Activated CD8-positive, alpha-beta memory T cell treated with anti-CD3 and anti-CD28 coated beads for 1 hour (primary cell): ENCODE measurements around the gene PTPRN.

Experiments used
- DNase-seq, 2 donors: peaks; one replicate each; pipeline ENCODE4 v3.0.0-alpha.2; 2020; ENCODE audit warnings: low read depth in 1 of 2; ENCODE audit errors: extremely low read depth in 1 of 2

Gene PTPRN

DNA sequence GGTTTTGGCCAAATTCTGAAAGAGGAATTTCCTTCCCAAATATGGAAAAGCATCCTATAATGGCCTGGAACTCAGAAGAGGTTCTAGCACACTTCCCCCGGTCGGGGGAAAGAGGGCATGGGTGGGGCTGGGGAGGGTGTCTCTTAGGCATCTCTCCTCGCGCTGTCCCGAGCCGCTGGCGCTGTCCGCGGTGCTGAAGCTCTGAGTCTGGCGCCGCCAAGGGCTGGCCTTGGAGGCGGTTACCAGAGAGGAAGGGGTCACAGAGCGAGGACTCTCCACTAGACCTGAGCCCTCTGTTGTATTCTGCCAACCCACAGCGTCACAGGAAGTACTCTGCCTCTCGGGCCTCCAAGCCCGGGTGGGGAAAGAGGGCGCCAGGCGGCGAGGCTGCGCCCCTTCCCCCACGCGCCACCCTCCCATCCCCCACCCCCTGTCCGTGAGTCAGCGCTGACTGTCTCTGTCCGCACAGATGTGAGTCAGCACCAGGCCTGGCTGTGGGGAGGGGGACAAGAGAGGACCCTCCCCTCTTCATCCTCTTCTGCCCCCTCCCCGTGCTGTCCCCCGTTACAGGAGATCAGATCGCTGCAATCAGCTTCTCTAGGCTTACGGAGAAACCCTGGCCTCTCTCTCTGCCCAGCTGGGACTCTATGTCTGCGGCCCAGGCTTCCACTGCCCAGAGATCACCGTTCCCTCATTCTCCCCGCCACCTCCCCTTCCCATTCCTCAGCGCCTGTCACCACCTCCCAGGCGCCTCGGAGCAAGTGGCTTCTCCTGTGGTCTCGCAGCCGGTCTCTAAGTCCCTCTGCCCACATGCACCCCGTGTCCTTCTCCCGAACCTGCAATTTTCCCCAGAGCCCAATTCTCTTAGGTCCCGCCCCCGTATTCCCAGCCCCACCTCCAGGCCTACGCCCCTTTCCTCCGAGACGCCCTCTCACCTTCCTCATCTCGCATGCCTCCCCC is 779 bp downstream of the PTPRN start:
- peak in 1 of 2 donors; percentile 49 for DNase-seq

DNA sequence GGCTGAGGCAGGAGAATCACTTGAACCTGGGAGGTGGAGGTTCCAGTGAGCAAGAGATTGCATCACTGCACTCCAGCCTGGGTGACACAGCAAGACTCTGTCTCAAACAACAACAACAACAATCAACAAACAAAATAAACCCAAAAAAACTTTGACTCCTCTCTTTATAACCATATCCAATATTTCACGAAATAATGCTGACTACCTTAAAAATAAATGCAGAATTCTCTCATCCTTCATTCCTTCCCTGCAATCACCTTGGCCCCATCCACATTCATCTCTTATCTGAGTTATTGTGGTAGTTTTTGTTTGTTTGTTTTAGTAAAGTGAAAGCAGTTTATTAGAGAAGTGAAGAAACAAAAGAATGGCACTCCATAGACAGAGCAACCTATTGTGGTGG is 3.2 kb downstream of the PTPRN start:
- no peak for DNase-seq

DNA sequence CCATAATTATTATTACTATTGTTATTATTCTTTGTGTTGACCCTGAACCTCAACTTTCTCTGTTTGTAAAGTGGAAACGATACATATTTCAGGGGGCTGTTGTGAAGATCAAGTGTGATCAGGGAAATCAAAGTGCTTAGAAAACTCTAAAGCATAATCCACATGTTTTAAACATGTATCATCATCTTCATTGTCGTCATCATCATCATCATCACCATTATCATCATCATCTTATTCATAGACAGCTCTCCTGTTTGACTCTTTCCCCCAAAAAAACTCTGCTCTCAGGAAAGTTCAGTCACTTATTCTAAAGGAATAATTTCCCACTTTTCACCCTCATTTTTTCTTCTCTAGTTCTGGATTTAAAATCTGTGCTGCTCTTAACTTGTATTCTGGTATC is 5.0 kb downstream of the PTPRN start:
- DNase-seq: no peak

DNA sequence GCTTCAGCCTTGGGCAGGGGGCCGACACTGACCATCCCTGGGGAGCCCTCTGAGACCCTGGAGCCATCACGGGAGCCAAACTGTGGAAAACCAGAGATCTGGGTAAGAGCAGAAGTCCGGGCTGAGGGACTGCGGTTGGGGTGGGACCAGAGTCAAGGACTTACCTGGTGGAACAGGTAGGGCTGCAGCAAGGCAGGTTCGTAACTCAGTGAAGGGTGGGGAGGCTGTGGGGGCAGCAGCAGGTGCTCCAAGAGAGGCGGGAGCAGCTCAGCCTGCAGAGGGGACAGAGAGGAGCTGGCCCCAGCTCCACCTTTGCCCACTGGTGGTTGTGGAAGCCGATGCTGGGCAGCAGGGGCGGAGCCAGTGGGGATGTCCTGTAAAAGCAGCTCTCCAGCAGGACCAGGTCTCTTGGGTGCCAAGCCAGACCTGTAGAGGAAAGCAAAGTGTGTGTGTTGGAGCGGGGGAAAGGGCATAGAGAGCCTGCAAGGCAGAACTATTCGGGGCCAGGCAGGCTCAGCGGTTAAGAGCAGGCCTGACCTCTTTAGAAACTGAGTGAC is 6.7 kb downstream of the PTPRN start:
- DNase-seq: no peak

DNA sequence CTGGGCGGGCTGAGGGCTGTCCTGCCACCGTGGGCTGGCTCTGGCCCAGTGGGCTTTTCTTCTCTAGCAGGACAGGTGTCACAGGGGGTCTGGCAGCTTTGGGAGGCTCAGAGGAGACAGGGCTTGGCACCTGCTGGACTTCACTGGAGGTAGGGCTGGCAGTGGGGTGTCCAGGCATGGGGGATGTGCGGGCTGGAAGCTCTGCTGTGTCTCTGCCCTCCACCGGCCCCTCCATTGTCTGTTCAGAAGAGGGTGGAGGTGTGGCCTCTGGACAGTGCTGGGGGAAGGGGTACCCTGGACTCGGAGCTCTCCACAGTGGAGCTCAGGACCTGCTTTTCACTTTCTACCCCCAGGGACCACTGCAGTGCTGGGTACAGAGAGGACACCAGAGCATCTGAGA is 9.2 kb downstream of the PTPRN start:
- no peak for DNase-seq

DNA sequence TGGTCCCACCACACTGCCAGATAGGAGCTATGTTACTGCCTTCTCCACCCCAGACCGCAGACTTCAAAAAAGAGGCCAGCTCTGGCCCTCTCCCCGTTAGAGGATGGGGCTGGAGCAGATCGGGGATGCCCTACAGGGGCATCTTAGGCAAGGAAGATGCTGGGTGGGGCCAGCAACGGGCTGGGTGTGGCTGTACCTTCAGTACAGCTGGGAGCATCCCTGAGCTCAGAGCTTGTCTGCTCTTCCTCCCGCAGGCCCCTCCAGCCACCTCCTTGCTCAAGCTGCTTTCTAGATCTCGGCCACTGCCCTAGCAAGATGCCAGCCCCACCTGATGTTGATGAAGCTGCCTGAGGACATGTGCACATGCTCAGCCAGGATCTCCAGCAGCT is 9.8 kb downstream of the PTPRN start:
- DNase-seq: no peak

DNA sequence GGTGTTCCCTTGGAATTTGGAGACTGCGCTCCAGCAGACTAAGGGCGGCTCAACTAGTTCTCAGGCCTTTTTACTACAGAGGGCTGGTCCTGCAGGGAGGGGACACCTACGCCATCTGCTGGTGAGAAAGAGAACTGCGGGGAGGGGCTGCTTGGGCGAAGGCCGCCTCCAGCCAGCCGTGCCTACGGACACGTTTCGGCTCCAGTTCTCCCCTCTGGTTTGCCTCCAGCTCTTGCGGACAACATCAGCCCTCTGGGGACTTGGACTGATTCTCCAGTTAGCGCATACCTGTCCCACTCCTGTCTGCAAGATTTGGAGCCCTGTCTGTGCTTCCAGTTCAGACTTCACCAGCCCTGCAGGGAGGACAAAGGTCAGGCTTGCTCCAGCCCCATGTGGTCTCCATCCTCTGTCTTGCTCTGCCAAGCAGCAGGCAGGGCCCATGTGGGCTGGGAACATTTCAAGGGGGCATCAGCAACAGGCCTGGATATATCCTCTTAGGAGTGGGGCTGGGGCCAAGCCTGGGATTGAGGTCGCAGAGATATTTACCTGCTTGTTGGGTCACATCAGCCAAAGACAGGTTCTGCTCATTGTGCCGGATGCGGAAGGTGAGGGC is 10.3 kb downstream of the PTPRN start:
- peak; percentile 75 to 79 for DNase-seq

DNA sequence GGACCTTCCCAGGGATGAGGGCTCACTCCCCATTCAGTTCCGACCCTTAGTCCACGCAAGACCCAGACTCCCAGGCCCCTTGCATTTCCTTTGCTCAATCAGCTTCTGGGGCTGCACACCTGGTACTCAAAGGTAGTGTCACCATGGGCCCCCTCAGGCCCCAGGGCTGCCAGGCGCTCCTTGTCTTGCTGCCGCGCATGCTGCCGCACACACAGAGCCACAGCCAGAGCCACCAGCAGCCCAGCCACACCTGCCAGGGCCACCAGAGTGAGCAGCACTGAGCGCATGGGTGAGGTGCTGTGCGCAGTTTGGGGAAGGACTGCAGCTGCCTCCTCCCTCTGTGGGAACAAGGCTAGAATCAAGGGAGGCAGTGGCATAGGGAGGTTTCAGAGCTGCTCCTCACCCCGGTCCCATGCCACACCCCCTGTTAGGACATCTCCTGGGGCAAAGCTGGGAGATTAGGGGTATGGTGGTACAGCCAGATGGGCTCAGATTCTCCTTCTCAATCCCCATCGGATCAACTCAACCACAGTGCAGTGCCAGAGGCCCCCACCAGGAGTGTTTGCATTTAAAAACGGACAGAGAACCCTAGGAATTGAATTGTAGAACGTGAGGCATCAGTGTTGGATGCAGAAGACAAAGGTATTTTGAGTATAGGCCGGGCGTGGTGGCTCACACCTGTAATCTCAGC is 11.3 kb downstream of the PTPRN start:
- DNase-seq: no peak

DNA sequence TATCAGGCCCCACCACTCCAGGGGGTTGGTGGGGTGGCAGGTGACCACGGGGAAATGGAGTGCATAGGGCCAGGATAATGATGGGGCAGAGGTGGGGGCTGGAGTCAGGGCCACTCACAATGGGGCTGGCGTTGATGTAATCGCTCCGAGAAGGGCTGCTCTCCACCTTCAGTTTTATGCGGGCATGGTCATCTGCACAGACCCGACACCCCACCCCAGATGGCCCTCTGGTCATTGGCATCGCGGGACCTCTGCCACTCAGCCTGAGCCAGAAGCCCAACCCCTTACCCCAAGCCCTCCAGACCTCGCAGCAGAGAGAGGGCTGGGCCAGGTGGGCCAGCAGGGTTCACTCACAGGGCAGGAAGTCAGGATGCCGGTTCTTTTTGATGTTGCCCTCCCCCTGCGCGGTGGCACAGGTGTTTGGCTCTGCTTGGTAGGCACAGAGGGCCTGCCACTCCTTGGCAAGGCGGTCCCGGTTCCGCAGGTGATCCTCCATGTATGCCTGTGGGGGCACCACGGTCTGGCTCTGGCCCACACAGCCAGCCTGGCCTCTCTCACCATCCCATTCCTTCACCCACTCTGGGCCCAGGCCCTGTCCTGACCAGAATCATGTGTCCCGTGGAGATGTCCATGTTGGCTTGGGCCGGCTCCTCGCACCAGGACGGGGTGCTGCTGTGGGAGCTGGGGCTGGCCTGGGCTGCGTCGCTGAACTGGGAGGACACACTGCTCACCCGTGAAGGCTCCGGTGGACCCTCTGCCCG is 12.4 kb downstream of the PTPRN start:
- DNase-seq: no peak

DNA sequence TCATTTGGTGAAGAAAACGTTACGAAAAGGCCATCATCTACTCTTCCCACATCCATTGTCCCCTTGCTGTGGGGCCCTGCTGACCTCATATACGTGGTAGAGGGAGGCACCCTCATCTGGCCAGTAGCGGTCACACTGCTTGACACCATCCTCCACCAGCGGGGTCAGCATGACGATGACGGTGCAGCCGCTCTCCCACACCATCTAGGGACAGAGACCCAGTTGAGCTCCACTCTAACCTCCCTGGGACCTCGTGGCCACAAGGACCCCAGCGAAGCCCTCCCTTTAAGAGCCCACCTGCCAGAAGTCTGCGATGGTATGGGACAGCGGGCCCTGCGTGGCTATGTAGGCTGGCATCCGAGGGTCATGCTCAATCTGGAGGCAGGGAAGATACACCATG is 13.1 kb downstream of the PTPRN start:
- no peak for DNase-seq

DNA sequence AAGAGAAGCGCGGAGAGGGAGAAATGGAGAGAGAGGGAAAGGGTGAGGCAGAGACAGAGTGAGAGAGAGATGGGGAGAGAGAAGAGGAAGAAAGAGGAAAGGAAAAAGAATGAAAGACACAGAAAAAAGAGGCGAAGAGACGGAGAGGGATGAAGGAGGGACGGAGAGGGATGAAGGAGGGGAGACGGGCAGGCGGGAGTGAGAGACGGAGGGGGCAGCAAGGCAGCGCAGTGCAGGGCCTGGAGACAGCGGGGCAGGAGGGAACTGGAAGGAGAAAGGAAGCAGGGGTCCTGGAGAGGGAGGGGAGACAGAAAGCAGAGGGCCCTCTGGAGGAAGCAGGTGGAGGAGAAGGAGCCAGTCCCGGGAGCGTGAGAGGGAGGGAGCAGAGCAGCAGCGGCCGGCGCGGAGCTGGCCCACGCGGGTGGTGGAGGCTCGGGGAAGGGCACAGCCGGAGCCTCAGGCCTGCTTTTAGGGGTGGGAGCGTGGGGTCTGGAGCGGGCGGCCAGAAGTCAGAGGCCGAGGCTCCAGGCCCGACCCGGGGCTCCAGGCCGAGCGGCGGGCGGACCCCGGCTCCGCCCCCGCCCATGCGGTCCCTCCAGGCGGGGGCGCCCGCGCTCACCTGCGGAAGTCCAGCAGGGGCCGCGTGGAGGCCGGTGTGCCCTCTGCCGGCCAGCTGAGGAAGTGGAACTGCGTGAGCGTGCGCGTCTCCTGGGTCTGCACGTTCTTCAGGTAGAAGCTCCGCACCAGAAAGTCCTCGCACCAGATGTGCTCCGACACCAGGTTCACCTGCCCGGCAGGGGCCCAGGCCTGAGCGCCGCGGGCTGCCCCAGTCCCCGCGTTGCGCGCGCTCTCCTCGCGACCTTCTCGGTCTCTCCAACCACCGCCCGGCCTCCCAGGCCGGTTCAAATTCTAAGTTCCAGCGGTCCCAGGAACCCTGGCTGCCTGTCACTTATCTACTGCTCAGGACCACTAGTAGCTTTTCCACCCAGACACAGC is 14.5 kb downstream of the PTPRN start:
- peak; percentile 71 to 81 for DNase-seq

DNA sequence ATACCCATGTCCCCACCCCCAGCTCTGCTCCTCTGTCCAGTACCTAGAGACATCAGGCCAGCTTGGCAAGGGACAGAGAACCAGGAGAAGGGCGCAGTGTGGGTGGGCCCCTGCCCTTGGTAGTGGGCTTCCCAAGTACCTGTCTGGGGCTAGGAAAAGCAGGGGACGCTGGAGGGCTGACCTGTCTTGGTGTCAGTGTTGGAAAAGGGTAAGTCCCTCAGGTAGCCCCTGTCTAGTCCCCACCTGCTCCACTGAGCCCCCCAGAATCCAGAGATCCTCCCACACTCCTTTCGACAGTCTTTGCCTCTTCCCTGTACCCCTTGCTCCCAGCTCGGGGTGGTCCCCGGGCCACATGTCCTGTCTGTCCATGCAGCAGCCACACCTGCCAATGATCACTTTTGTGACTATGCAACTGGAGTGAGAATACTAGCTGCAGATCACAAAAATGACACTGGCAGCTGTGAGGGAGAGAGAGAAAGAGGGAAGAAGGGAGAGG is 15.4 kb downstream of the PTPRN start:
- DNase-seq: no peak

DNA sequence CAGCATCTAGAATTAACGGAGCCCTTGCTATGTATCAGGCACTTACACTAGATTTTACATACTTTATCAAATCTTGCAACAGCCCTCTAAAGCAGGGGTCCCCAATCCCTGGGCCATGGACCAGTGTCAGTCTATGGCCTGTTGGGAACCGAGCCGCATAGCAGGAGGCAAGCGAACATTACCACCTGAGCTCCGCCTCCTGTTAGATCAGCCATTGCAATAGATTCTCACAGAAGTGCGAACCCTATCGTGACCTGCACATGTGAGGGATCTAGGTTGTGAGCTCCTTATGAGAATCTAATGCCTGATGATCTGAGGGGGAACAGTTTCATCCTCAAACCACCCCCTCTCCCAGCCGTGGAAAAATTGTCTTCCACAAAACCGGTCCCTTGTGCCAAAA is 16.6 kb downstream of the PTPRN start:
- no peak for DNase-seq

DNA sequence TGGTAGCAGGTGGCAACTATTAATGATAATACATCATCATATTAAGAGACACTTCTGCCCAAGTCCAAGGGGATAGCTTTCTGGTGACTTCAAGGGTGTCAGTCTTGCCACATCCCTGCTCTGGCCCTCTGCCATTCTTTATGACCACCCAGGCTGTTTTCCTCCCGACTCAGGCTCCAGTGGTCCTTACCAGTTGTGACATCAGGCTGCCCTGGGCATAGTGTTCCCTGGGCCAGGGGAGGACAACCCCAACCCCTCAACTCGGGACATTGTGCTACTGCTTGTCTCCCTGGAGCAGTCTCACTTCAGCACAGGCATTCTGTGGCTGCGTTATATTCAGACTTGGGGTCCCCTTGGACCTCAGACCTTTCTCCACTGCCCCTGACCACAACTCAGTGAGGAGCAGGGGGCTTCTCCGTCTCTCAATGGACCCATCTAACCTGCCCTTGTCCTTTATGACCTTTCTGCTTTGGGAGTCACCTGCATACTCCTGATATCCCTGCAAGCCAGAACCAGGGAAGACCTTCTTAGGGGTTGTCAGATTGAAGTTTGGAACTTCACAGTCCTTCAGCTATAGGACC is 17.2 kb downstream of the PTPRN start:
- DNase-seq: no peak

DNA sequence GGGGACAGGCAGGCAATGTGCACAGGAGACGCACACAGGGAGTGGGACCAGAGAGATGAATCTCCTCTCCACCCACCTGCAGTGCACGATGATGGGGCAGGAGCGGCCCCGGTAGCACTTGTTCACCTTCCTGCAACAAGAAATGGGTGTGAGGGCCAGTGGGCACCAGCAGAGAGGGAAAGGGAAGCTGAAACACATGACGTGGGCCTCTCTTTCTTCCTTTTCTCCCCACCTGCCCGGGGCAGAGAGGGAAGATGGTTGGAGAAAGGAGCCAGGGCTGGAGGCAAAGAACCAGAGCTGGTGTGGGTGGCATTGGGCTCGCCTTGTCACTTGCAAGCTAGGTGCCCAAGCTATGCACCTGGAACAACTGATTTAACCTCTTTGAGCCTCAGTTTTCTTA is 17.8 kb downstream of the PTPRN start:
- DNase-seq: no peak

DNA sequence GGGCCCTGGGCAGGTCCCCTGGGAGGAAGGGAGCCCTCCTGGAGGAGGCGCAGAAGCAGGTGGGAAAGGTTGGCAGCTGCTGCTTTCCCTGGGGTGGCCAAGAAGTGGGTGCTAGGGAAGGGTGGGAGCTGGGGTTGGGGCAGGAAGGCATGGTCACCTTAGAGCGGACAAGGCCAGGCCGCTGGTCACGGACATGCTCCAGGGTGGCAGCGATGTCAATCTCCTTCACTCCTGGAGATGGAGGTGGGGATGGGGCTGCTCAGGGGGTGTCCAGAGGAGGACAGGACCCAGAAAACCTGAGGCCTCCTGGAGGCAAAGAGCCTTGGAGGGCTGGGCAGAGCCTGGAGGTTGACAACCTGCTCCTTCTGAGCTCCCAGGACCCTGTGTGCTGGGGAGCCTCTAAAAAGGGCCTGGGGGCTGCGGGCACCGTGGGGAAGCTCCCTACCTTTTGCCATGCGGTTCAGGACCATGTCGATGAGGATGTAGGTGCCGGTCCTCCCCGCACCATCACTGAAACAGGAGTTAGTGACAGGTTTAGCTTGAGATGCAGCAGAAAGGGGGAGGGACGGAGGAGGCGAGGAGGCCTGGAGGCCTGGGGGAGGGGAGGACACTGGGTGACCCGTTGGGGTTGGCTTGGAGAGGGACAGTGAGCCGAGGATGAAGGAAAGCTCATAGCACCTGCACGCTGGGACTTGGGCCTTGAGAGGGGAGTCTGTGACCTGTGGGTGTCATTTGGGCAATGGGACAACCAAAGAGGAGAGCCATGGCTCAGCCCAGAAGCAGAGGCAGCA is 18.6 kb downstream of the PTPRN start:
- no peak for DNase-seq

DNA sequence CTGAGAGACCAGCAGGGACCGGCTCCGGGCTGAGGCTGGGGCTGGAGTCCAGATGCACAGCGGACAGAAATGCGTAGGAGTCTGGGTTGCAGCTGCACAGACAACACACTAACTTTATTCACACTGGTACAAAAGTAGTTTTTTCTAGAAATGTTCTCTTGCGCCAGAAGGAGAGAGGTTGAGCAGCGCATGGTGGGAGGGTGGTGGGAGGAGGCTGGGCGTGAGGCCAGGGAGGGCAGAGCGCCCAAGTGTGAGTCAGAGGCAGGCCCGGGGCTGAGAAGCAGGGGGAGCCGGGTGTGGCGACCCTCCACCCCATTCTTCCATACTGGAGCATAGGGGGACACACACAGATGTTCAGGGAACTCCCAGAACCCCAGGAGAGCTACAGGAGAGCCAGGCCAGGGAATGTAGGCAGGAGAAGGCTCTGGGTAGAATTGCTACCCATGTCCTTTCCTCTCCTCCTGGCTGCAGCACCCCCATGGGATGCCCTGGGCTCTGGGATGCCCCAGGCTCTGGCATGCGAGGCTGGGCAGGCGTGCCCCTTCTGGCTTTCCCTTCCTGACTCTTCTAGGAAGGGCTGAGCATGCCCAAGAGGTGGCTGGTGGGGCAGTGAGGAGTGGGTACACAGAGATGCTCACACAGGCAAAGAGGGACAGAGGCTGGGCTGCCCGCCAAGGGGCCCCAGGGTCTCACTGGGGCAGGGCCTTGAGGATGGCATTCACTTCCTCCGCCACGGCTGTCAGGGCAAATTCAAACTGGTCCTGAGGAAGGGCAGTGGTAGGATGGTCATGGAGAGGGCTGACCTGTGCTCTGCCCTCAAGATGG is 19.5 kb downstream of the PTPRN start:
- no peak for DNase-seq
